Osteocyte (in vitro differentiated cells): ENCODE results near the gene TTC4. TPM values are rescaled to one million over a fixed set of nuclear protein-coding genes. Genes with fewer than 3 reads are reported as not detected.

ENCODE experiments used
- DNase-seq: peaks from one replicate; pipeline ENCODE4 v3.0.0; 2021; ENCODE audit warnings: mixed read lengths; ENCODE audit not compliant: unreplicated experiment; ENCODE audit errors: extremely low spot score
- H3K27ac Mint-ChIP-seq: one replicate; pipeline ENCODE4 v1.8.0; 2021; ENCODE audit warnings: mild to moderate bottlenecking, mixed read lengths; ENCODE audit not compliant: unreplicated experiment
- H3K27me3 Mint-ChIP-seq: one replicate; pipeline ENCODE4 v1.8.0; 2021; ENCODE audit warnings: mixed read lengths; ENCODE audit not compliant: unreplicated experiment
- H3K36me3 Mint-ChIP-seq: one replicate; pipeline ENCODE4 v1.8.0; 2021; ENCODE audit warnings: mixed read lengths; ENCODE audit not compliant: unreplicated experiment
- H3K4me1 Mint-ChIP-seq: one replicate; pipeline ENCODE4 v1.8.0; 2021; ENCODE audit warnings: mixed read lengths; ENCODE audit not compliant: unreplicated experiment
- H3K4me3 Mint-ChIP-seq: one replicate; pipeline ENCODE4 v1.8.0; 2021; ENCODE audit warnings: mild to moderate bottlenecking, moderate library complexity, mixed read lengths; ENCODE audit not compliant: unreplicated experiment
- H3K9me3 Mint-ChIP-seq: one replicate; pipeline ENCODE4 v1.8.0; 2021; ENCODE audit warnings: mixed read lengths; ENCODE audit not compliant: unreplicated experiment
- CTCF ChIP-seq: fragments of 200-600 bp; sonication (generic); IDR thresholded peaks from 2 replicates; pipeline ENCODE4 v1.5.0; 2021; ENCODE audit warnings: antibody characterized with exemption, mild to moderate bottlenecking, moderate library complexity
- total RNA-seq: library from RNA; stranded (reverse); gene quantifications from 2 replicates; pipeline ENCODE4 v1.2.1, GENCODE V29; 2021

Gene TTC4
- total RNA-seq, 1 donor from 2014 or later = 14.4 TPM

GRCh38 chr1:54701996-54702395 lies 13.7 kb upstream of the TTC4 start:
- no peak for TF ChIP-seq CTCF
- Mint-ChIP-seq H3K27ac (no peak overlapping the region), H3K36me3 (no peaks in the 10 kb centered on the region), H3K4me1 (no peaks in the 10 kb centered on the region), H3K9me3 (no peaks in the 10 kb centered on the region), H3K27me3 (peaks cover 40% of the 10 kb centered on the region), H3K4me3 (no peak overlapping the region)
- no peak for DNase-seq

GRCh38 chr1:54703471-54703870 lies 12.2 kb upstream of the TTC4 start:
- no peaks in the 10 kb centered on the region for H3K9me3 Mint-ChIP-seq
- H3K27ac Mint-ChIP-seq = no peak overlapping the region
- no peak for DNase-seq
- H3K4me3 Mint-ChIP-seq = no peak overlapping the region
- peaks cover 39% of the 10 kb centered on the region for H3K27me3 Mint-ChIP-seq
- no peaks in the 10 kb centered on the region for H3K36me3 Mint-ChIP-seq
- no peaks in the 10 kb centered on the region for H3K4me1 Mint-ChIP-seq
- no peak for TF ChIP-seq CTCF

- H3K27me3 Mint-ChIP-seq = peaks cover 40% of the 10 kb centered on the region
- no peak for TF ChIP-seq CTCF
- no peak for DNase-seq
- no peaks in the 10 kb centered on the region for H3K9me3 Mint-ChIP-seq
- H3K4me3 Mint-ChIP-seq = no peak overlapping the region
- H3K36me3 Mint-ChIP-seq = no peaks in the 10 kb centered on the region
- no peak overlapping the region for H3K27ac Mint-ChIP-seq
- H3K4me1 Mint-ChIP-seq = no peaks in the 10 kb centered on the region
These were observed 10.5 kb upstream of the TTC4 start for GRCh38 chr1:54705153-54705552.

- no peaks in the 10 kb centered on the region for H3K4me1 Mint-ChIP-seq
- H3K27ac Mint-ChIP-seq = no peak overlapping the region
- no peaks in the 10 kb centered on the region for H3K9me3 Mint-ChIP-seq
- H3K36me3 Mint-ChIP-seq = no peaks in the 10 kb centered on the region
- H3K4me3 Mint-ChIP-seq = no peak overlapping the region
- H3K27me3 Mint-ChIP-seq = peaks cover 51% of the 10 kb centered on the region
- DNase-seq = peak; percentile 72
- no peak for TF ChIP-seq CTCF
These were observed 9.2 kb upstream of the TTC4 start for GRCh38 chr1:54706419-54706818.

GRCh38 chr1:54708385-54708784 lies 7.3 kb upstream of the TTC4 start:
- no peak for TF ChIP-seq CTCF
- H3K4me1 Mint-ChIP-seq = no peaks in the 10 kb centered on the region
- no peak overlapping the region for H3K27ac Mint-ChIP-seq
- no peak overlapping the region for H3K4me3 Mint-ChIP-seq
- H3K9me3 Mint-ChIP-seq = no peaks in the 10 kb centered on the region
- H3K27me3 Mint-ChIP-seq = peaks cover 42% of the 10 kb centered on the region
- no peaks in the 10 kb centered on the region for H3K36me3 Mint-ChIP-seq
- peak; percentile 57 for DNase-seq
